H9 (cell line): ENCODE data around the gene XYLB. TPM values are rescaled to one million over a fixed set of nuclear protein-coding genes. Genes with fewer than 3 reads are reported as not detected.

Experiments used
- DNase-seq: peaks from one replicate; pipeline ENCODE4 v3.0.0-alpha.2; 2017
- H2AFZ ChIP-seq: one replicate; pipeline ENCODE4 v1.6.1; 2013; ENCODE audit warnings: mild to moderate bottlenecking, low read length, control low read depth, moderate library complexity
- H2AK5ac ChIP-seq: 2 replicates; pipeline ENCODE4 v1.6.1; 2013; ENCODE audit warnings: low read length, control low read depth, mixed read lengths; ENCODE audit not compliant: insufficient read length
- H2BK120ac ChIP-seq: one replicate; pipeline ENCODE4 v1.6.1; 2013; ENCODE audit warnings: low read depth, mild to moderate bottlenecking, low read length, control low read depth, inconsistent platforms; ENCODE audit not compliant: poor library complexity, severe bottlenecking
- H2BK12ac ChIP-seq: 2 replicates; pipeline ENCODE4 v1.6.1; 2013; ENCODE audit warnings: low read length, control low read depth, mixed read lengths, low read depth; ENCODE audit not compliant: insufficient read length
- H2BK15ac ChIP-seq: 2 replicates; pipeline ENCODE4 v1.6.1; 2013; ENCODE audit warnings: low read depth, low read length, control low read depth
- H2BK20ac ChIP-seq: one replicate; pipeline ENCODE4 v1.6.1; 2013; ENCODE audit warnings: low read depth, mild to moderate bottlenecking, low read length, control low read depth, inconsistent platforms; ENCODE audit not compliant: poor library complexity, severe bottlenecking
- H2BK5ac ChIP-seq: 2 replicates; pipeline ENCODE4 v1.6.1; 2013; ENCODE audit warnings: low read length, control low read depth, mixed read lengths; ENCODE audit not compliant: insufficient read length
- H3K14ac ChIP-seq: 2 replicates; pipeline ENCODE4 v1.6.1; 2013; ENCODE audit warnings: low read length, control low read depth; ENCODE audit not compliant: insufficient read depth
- H3K18ac ChIP-seq: 2 replicates; pipeline ENCODE4 v1.6.1; 2013; ENCODE audit warnings: low read depth, mild to moderate bottlenecking, mixed read lengths, low read length, control low read depth; ENCODE audit not compliant: insufficient read length
- H3K23ac ChIP-seq: 2 replicates; pipeline ENCODE4 v1.6.1; 2013; ENCODE audit warnings: low read length, control low read depth, mixed read lengths, low read depth; ENCODE audit not compliant: insufficient read length
- H3K23me2 ChIP-seq: 2 replicates; pipeline ENCODE4 v1.6.1; 2013; ENCODE audit warnings: low read depth, mild to moderate bottlenecking, mixed read lengths, low read length, control low read depth; ENCODE audit not compliant: insufficient read length, poor library complexity, severe bottlenecking
- H3K27ac ChIP-seq: 2 replicates; pipeline ENCODE4 v1.5.1; 2013; ENCODE audit warnings: low read length, control low read depth, mixed read lengths, low read depth; ENCODE audit not compliant: insufficient read length
- H3K27me3 ChIP-seq: 2 replicates; pipeline ENCODE4 v1.6.1; 2013; ENCODE audit warnings: low read length, control low read depth, inconsistent platforms; ENCODE audit not compliant: insufficient read depth
- H3K4ac ChIP-seq: 2 replicates; pipeline ENCODE4 v1.6.1; 2013; ENCODE audit warnings: low read depth, mild to moderate bottlenecking, control low read depth, inconsistent platforms, low read length, moderate library complexity
- H3K4me1 ChIP-seq: 2 replicates; pipeline ENCODE4 v1.6.1; 2013; ENCODE audit warnings: low read length, control low read depth, inconsistent platforms; ENCODE audit not compliant: insufficient read depth
- H3K4me2 ChIP-seq: 2 replicates; pipeline ENCODE4 v1.6.1; 2013; ENCODE audit warnings: low read length, control low read depth, mixed read lengths; ENCODE audit not compliant: insufficient read length, insufficient read depth
- H3K56ac ChIP-seq: 2 replicates; pipeline ENCODE4 v1.6.1; 2013; ENCODE audit warnings: low read depth, mild to moderate bottlenecking, mixed read lengths, low read length, control low read depth; ENCODE audit not compliant: insufficient read length
- H3K79me1 ChIP-seq: 2 replicates; pipeline ENCODE4 v1.6.1; 2013; ENCODE audit warnings: low read depth, mild to moderate bottlenecking, moderate library complexity, low read length, control low read depth, inconsistent platforms; ENCODE audit not compliant: insufficient read depth, poor library complexity, severe bottlenecking
- H3K79me2 ChIP-seq: 2 replicates; pipeline ENCODE4 v1.6.1; 2013; ENCODE audit warnings: low read length, control low read depth, inconsistent platforms; ENCODE audit not compliant: insufficient read depth
- H3K9ac ChIP-seq: 2 replicates; pipeline ENCODE4 v1.6.1; 2013; ENCODE audit warnings: low read length, control low read depth, mixed read lengths; ENCODE audit not compliant: insufficient read length; ENCODE audit errors: extremely low read depth
- H3K9me3 ChIP-seq: one replicate; pipeline ENCODE4 v1.6.1; 2013; ENCODE audit warnings: low read depth, low read length, inconsistent platforms; ENCODE audit not compliant: control insufficient read depth
- H3T11ph ChIP-seq: one replicate; pipeline ENCODE4 v1.6.1; 2013; ENCODE audit warnings: mild to moderate bottlenecking, low read length, control low read depth, inconsistent platforms
- H4K20me1 ChIP-seq: one replicate; pipeline ENCODE4 v1.6.1; 2013; ENCODE audit not compliant: control insufficient read depth, insufficient read length, insufficient read depth
- H4K5ac ChIP-seq: 2 replicates; pipeline ENCODE4 v1.6.1; 2013; ENCODE audit warnings: low read depth, mild to moderate bottlenecking, mixed read lengths, low read length, control low read depth; ENCODE audit not compliant: insufficient read length
- H4K8ac ChIP-seq: replicated peaks from 2 replicates; pipeline ENCODE4 v1.6.1; 2013; ENCODE audit warnings: low read length, control low read depth, mixed read lengths, low read depth; ENCODE audit not compliant: insufficient read length
- H4K91ac ChIP-seq: 2 replicates; pipeline ENCODE4 v1.6.1; 2013; ENCODE audit warnings: low read depth, mild to moderate bottlenecking, moderate library complexity, mixed read lengths, low read length, control low read depth; ENCODE audit not compliant: insufficient read length
- H3K27ac Mint-ChIP-seq, 3 experiments: 2 replicates in 2 of 3; 3 replicates in 1 of 3; pipeline ENCODE4 v1.8.0; 2020 to 2021; ENCODE audit warnings: mixed read lengths in 3 of 3, mild to moderate bottlenecking in 1 of 3, moderate library complexity in 1 of 3
- H3K27me3 Mint-ChIP-seq: 2 replicates; pipeline ENCODE4 v1.8.0; 2021; ENCODE audit warnings: low read depth, mild to moderate bottlenecking, moderate library complexity, mixed read lengths
- H3K36me3 Mint-ChIP-seq, 3 experiments: 2 replicates in 2 of 3; 3 replicates in 1 of 3; pipeline ENCODE4 v1.8.0; 2020 to 2021; ENCODE audit warnings: low read depth in 3 of 3, mixed read lengths in 3 of 3; ENCODE audit not compliant: insufficient read depth in 1 of 3
- H3K4me1 Mint-ChIP-seq, 2 experiments: 2 replicates each; pipeline ENCODE4 v1.8.0; 2020; ENCODE audit warnings: mixed read lengths in 2 of 2
- H3K4me3 Mint-ChIP-seq, 2 experiments: 2 replicates in 1 of 2; 3 replicates in 1 of 2; pipeline ENCODE4 v1.8.0; 2020 to 2021; ENCODE audit warnings: mild to moderate bottlenecking in 2 of 2, mixed read lengths in 2 of 2, moderate library complexity in 1 of 2
- H3K9me3 Mint-ChIP-seq, 2 experiments: 2 replicates in 1 of 2; 3 replicates in 1 of 2; pipeline ENCODE4 v1.8.0; 2020; ENCODE audit warnings: mild to moderate bottlenecking in 2 of 2, mixed read lengths in 2 of 2, moderate library complexity in 1 of 2
- WGBS: extraction: QIAGEN DNeasy Blood & Tissue Kit; methylation state at CpG from one replicate; pipeline ENCODE4 v1.1.7; 2013; ENCODE audit warnings: missing lambda C conversion rate, low lambda C conversion rate, mixed read lengths; ENCODE audit not compliant: insufficient read length; ENCODE audit errors: extremely low coverage; 5-methylcytosine and 5-hydroxymethylcytosine counted together
- total RNA-seq: library from RNA; stranded (reverse); gene quantifications from 2 replicates; pipeline ENCODE4 v1.2.1, GENCODE V29; 2021
- TF ChIP-seq, protein P1 (sequence below): fragments of 200-600 bp; sonication (generic); conservative IDR thresholded peaks from 3 replicates; pipeline ENCODE4 v1.8.0; 2021; ENCODE audit warnings: antibody characterized with exemption, mild to moderate bottlenecking

Gene XYLB
- total RNA-seq, 1 experiment from 2014 or later = 2.6 TPM

DNA sequence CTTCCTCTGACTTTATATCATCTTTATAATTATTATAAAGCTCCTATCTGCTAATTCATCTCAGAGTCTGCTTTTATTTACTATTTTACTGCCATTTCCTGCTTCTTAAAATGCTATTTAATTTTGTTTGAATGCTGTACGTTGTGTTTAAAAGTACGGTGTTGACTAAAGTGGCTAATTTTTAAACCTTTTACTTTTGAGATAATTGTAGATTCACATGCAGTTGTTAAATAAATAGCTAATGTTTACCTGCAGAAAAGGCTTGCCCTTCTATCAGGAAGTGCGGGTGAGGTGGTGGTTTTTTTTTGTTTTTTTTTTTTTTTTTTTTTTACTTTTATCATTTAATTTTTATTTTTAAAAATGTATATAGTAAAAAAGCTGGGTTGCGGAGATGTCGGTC lies 41.3 kb downstream of the XYLB start:
- no peak overlapping the region for H3K9ac ChIP-seq
- H4K8ac ChIP-seq = no peak overlapping the region
- no peak overlapping the region for H3K4ac ChIP-seq
- H4K20me1 ChIP-seq = no peaks in the 10 kb centered on the region
- no peak overlapping the region for H2BK5ac ChIP-seq
- no peak overlapping the region for H3K56ac ChIP-seq
- no peaks in the 10 kb centered on the region for H3K4me1 ChIP-seq
- H3K23me2 ChIP-seq = no peaks in the 10 kb centered on the region
- no peak overlapping the region for H4K91ac ChIP-seq
- no peaks in the 10 kb centered on the region for H3K9me3 ChIP-seq
- no peak overlapping the region for H3T11ph ChIP-seq
- no peak overlapping the region for H3K23ac ChIP-seq
- Mint-ChIP-seq H3K27me3 (no peaks in the 10 kb centered on the region), H3K4me3 (no peak overlapping the region), H3K27ac (no peak overlapping the region), H3K36me3 (peaks cover 22 to 44% (median 24%) of the 10 kb centered on the region in 3 experiments), H3K9me3 (peaks cover 17 to 20% of the 10 kb centered on the region in 2 experiments), H3K4me1 (peaks cover 0 to under 1% of the 10 kb centered on the region in 2 experiments; a peak in 2 of 4 replicates)
- H2BK15ac ChIP-seq = no peak overlapping the region
- no peak overlapping the region for H2AFZ ChIP-seq
- no peak overlapping the region for H2AK5ac ChIP-seq
- H3K79me2 ChIP-seq = no peaks in the 10 kb centered on the region
- H3K14ac ChIP-seq = no peak overlapping the region
- no peaks in the 10 kb centered on the region; the same call in 1 of the 2 replicates for H3K27me3 ChIP-seq
- no peak overlapping the region for H2BK120ac ChIP-seq
- H2BK20ac ChIP-seq = no peak overlapping the region
- no peak overlapping the region for H2BK12ac ChIP-seq
- DNase-seq = no peak
- no peak overlapping the region for H3K27ac ChIP-seq
- H3K4me2 ChIP-seq = no peak overlapping the region
- no peaks in the 10 kb centered on the region for H3K79me1 ChIP-seq
- no peak overlapping the region for H4K5ac ChIP-seq
- no CpG with 5 or more reads among the region's 5 CpGs for WGBS
- TF ChIP-seq, protein P1, sequence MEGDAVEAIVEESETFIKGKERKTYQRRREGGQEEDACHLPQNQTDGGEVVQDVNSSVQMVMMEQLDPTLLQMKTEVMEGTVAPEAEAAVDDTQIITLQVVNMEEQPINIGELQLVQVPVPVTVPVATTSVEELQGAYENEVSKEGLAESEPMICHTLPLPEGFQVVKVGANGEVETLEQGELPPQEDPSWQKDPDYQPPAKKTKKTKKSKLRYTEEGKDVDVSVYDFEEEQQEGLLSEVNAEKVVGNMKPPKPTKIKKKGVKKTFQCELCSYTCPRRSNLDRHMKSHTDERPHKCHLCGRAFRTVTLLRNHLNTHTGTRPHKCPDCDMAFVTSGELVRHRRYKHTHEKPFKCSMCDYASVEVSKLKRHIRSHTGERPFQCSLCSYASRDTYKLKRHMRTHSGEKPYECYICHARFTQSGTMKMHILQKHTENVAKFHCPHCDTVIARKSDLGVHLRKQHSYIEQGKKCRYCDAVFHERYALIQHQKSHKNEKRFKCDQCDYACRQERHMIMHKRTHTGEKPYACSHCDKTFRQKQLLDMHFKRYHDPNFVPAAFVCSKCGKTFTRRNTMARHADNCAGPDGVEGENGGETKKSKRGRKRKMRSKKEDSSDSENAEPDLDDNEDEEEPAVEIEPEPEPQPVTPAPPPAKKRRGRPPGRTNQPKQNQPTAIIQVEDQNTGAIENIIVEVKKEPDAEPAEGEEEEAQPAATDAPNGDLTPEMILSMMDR = no peak
- no peak overlapping the region for H3K18ac ChIP-seq
